T-helper 2 cell (primary cell): ENCODE data around the gene HAAO.
A peak's percentile ranks its signal among the peaks of the same experiment; 100 is the strongest.

Experiments
- DNase-seq, 5 experiments: peaks; one replicate each; pipeline versions ENCODE4 v3.0.0 to v3.0.0-alpha.2; 2012 to 2022

Gene HAAO

DNA sequence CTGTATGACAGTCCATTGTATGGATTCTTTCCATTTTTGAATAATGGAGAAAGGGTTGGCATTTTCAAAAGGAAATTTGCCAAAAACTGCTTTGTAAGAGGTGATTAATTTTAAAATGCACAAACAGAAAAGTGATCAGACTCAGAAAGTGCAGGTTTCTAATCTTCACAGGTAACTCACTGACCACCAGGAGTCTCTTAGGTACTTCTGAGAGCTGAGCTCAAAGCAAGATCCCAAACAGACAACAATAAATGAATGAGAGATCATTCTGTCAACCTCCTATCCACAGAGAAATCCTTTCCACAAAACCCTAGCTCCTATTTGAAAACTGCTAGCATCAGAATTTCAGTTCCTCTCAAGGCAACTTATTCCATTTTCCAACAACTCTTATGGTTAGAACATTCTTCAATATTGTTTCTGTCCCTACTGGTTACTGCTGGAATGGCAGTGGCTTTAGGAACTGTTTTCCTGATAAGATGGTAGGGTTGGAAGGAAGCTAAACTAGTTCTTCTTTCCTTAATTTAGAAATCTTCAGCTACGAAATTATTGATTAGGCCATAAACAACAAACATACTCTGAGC is 20.6 kb upstream of the HAAO start:
- no peak for DNase-seq

- peak in 4 of 5 experiments; percentile 21 to 73 (median 36) for DNase-seq
These were observed 18.8 kb upstream of the HAAO start for GRCh38 chr2:42810971-42811811.

- peak; percentile 84 to 97 (median 91) for DNase-seq
These were observed 18.0 kb upstream of the HAAO start for GRCh38 chr2:42810121-42810970.

- DNase-seq, result peak in 2 of 5 experiments; percentile 58 to 81
These were observed 17.4 kb upstream of the HAAO start for GRCh38 chr2:42809819-42810120.

- DNase-seq, result no peak
These were observed 16.9 kb upstream of the HAAO start for GRCh38 chr2:42809131-42809818.

- DNase-seq, result no peak
These were observed 15.9 kb upstream of the HAAO start for GRCh38 chr2:42808301-42808700.

DNA sequence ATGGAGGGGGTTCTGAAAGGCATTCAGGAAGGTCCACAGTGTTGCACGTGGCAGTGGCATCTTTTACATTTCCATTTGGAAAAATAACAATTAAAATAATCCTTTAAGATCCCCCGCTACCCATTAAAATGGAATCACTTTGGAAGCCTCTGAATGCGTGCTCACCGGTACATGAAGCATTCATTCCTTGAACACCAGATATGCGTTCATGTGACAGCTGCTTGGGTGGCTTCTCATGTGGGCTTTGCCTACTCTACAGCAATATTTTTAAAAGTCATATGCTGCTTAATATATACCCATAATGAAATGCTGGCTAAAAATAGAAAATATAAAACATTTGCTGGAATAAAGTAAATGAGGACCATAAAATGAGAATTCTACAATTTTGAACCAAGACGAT is 14.4 kb upstream of the HAAO start:
- no peak for DNase-seq

- DNase-seq, result no peak
These were observed 12.5 kb upstream of the HAAO start for GRCh38 chr2:42804891-42805290.

DNA sequence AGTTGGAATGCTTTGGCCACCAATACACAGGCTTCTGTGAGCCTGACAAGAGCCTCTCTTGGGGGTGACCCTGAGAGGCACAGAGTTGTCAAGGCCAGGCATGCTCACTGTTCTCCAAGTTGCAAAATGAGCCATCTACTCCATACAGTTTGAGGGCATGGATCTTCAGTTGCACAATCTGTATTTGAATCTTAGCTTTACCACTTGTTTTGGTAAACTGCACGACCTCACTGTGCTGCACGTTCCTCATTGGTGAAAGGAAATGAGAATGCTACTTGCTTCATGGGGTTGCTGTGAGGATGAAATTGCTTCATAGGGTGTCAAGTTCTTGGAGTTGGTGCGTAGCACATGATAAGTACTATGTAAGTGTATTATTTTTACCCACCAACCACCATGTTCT is 12.0 kb upstream of the HAAO start:
- peak in 1 of 5 experiments; percentile 90 for DNase-seq

DNA sequence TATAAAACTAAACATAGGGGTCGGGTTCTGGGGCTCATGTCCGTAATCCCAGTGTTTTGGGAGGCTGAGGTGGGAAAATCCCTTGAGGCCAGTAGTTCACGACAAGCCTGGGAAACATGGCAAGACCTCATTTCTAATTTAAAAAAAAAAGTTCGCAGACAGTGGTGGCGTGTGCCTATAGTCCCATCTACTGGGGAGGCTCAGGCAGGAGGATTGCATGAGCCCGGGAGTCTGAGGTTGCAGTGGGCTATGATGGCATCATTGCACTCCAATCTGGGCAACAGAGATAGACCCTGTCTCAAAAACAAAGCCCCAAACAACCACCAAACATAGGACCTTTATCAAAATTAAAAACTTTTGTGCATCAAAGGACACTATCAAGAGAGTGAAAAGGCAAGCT is 9.8 kb upstream of the HAAO start:
- DNase-seq, result no peak

DNA sequence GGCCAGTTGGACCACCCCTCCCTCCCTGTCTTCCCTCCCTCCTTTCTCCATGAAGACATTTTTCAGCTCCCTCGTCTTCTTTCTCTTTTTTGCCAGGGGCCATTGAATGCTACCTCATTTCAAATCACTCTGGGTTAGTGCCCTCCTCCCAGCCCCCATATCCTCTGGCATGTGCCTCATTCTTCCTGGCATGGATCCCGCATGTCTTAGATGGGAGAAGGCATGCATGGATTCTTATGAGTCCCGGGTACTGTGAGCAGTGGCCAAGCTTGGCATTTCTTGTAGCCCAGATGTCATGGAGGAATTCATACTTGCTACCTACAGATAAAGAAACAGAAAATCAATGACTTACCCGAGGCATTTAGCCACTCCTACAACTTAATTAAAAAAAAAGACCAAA is 9.0 kb upstream of the HAAO start:
- DNase-seq, result no peak

GRCh38 chr2:42800981-42801380 is 8.6 kb upstream of the HAAO start:
- no peak for DNase-seq

- peak in 1 of 5 experiments; percentile 49 for DNase-seq
These were observed 8.1 kb upstream of the HAAO start for GRCh38 chr2:42800461-42800962.

GRCh38 chr2:42799881-42800280 is 7.5 kb upstream of the HAAO start:
- no peak for DNase-seq

DNA sequence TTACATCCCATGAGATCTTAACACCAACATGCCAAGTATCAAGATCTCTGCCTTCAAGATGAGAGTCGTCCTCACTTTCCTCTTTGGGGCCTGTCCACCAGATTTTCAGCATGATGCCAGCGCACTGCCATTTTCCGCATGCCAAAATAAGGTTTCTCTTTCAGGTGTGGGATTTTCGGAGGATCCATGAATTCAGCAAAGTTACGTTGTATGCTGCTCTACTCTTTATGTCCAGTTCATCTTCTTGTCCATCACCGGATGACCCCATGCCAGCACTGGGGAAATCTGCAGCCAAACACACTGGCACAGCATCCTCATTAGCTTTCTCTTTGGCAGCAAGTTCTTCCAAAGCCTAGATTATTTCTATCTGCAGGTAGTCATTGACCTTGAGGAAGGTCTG is 4.9 kb upstream of the HAAO start:
- no peak for DNase-seq

GRCh38 chr2:42796427-42797248 is 4.3 kb upstream of the HAAO start:
- peak in 1 of 5 experiments; percentile 88 for DNase-seq

- peak in 1 of 5 experiments; percentile 64 for DNase-seq
These were observed 3.5 kb upstream of the HAAO start for GRCh38 chr2:42795841-42796301.

DNA sequence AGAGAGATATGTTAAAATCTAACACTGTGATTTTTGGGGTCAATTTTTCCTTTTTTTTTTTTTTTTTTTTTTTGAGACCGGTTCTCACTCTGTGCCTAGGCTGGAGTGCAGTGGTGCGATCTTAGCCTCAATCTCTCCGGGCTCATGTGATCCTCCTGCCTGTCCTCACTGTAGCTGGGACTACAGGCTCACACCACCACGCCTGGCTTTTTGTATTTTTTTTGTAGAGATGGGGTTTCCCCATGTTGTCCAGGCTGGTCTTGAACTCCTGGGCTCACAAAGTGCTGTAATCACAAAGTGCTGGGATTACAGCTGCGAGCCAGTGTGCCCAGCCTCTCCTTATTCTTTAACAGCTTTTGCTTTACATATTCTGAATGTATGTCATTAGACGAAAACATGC is 2.9 kb upstream of the HAAO start:
- DNase-seq, result no peak

DNA sequence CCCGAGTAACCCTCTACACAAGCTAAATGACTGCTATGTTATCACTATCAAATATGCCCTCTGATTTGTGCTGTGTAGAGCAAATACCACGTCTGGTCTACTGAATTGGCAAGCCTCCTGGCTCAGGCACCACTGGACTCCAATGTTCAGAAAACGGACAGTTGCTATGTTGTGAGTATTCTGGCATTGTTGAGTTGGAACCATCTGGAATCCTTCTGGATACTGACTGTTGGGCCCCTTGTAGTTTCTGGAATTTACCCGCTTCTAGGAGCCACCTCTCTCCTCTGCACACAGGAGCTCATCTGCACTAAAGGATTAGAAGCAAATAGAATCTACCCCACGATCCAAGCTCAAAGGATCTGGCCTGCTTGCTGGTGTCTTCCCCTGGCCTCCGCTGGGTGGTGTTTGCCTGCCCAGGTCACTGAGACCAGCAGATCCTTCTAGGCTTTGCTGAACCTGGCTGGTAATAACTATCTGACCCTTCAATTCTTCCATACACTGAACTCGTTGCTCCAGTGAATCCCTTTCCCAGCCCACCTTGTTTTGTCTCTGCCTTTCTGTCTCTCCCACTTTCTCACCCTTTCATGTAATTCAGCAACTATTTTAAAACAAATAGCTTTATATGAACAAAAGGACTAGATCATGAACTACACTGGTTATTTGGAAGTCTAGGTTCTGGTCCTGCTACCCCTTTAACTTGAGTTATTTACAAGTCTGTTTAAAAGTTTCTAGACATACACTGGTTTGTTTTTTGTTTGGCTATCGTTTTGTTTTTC is 2.1 kb upstream of the HAAO start:
- no peak for DNase-seq

GRCh38 chr2:42793334-42794270 is 1.2 kb upstream of the HAAO start:
- no peak for DNase-seq
